GM23338 (cell line): Measurements from ENCODE around the gene LOXL1. TPM values are rescaled to one million over a fixed set of nuclear protein-coding genes. Genes with fewer than 3 reads are reported as not detected.

Experiments used
- ATAC-seq: fragments of 200-7000 bp; cut with Tn5 transposase; 3 replicates; pipeline ENCODE4 v1.9.1; 2020
- DNase-seq: peaks from one replicate; pipeline ENCODE4 v3.0.0-alpha.2; 2015; ENCODE audit warnings: low spot score
- H2AFZ ChIP-seq: fragments of 200-600 bp; sonication (generic); 2 replicates; pipeline ENCODE4 v1.8.0; 2016; ENCODE audit warnings: antibody characterized with exemption, mild to moderate bottlenecking, moderate library complexity
- H3F3A ChIP-seq: fragments of 200-600 bp; sonication (generic); replicated peaks from 2 replicates; pipeline ENCODE4 v1.8.0; 2017; ENCODE audit warnings: antibody characterized with exemption, mixed run types, low read depth
- H3K27ac ChIP-seq: fragments of 200-600 bp; sonication (generic); 2 replicates; pipeline ENCODE4 v1.6.1; 2016; ENCODE audit warnings: low read depth
- H3K27me3 ChIP-seq: fragments of 200-600 bp; sonication (generic); 2 replicates; pipeline ENCODE4 v1.8.0; 2016; ENCODE audit warnings: mild to moderate bottlenecking, mixed run types, moderate library complexity; ENCODE audit not compliant: insufficient read depth
- H3K36me3 ChIP-seq: fragments of 200-600 bp; sonication (generic); 2 replicates; pipeline ENCODE4 v1.8.0; 2016; ENCODE audit warnings: mild to moderate bottlenecking; ENCODE audit not compliant: insufficient read depth
- H3K4me1 ChIP-seq: fragments of 200-600 bp; sonication (generic); 2 replicates; pipeline ENCODE4 v1.8.0; 2016; ENCODE audit warnings: mild to moderate bottlenecking, moderate library complexity; ENCODE audit not compliant: insufficient read depth
- H3K4me2 ChIP-seq: fragments of 200-600 bp; sonication (generic); 2 replicates; pipeline ENCODE4 v1.7.1; 2017; ENCODE audit warnings: mixed run types
- H3K4me3 ChIP-seq: fragments of 200-600 bp; sonication (generic); 2 replicates; pipeline ENCODE4 v1.6.1; 2016; ENCODE audit warnings: mixed run types
- H3K79me2 ChIP-seq: fragments of 200-600 bp; sonication (generic); replicated peaks from 2 replicates; pipeline ENCODE4 v1.8.0; 2017; ENCODE audit warnings: mild to moderate bottlenecking; ENCODE audit not compliant: insufficient read depth
- H3K9me2 ChIP-seq: fragments of 200-600 bp; sonication (generic); 2 replicates; pipeline ENCODE4 v1.8.0; 2017; ENCODE audit not compliant: insufficient read depth
- H4K20me1 ChIP-seq: fragments of 200-600 bp; sonication (generic); replicated peaks from 2 replicates; pipeline ENCODE4 v1.8.0; 2017; ENCODE audit warnings: mild to moderate bottlenecking; ENCODE audit not compliant: insufficient read depth
- H3K27ac Mint-ChIP-seq: 2 replicates; pipeline ENCODE4 v1.8.0; 2020; ENCODE audit warnings: inconsistent platforms, mild to moderate bottlenecking, moderate library complexity, mixed read lengths
- H3K27me3 Mint-ChIP-seq: 3 replicates; pipeline ENCODE4 v1.8.0; 2022; ENCODE audit warnings: low read depth, mild to moderate bottlenecking, moderate library complexity, mixed read lengths, inconsistent platforms; ENCODE audit not compliant: insufficient read depth, poor library complexity
- H3K36me3 Mint-ChIP-seq: 3 replicates; pipeline ENCODE4 v1.8.0; 2021; ENCODE audit warnings: low read depth, mild to moderate bottlenecking, inconsistent platforms, moderate library complexity, mixed read lengths
- H3K4me1 Mint-ChIP-seq: 3 replicates; pipeline ENCODE4 v1.8.0; 2020; ENCODE audit warnings: mild to moderate bottlenecking, inconsistent platforms, mixed read lengths
- H3K4me3 Mint-ChIP-seq: 3 replicates; pipeline ENCODE4 v1.8.0; 2021; ENCODE audit warnings: moderate library complexity, mild to moderate bottlenecking, inconsistent platforms, mixed read lengths
- H3K9me3 Mint-ChIP-seq: 3 replicates; pipeline ENCODE4 v1.8.0; 2020; ENCODE audit warnings: moderate library complexity, mild to moderate bottlenecking, inconsistent platforms, mixed read lengths
- CREB1 ChIP-seq: fragments of 250-450 bp; sonication (Bioruptor Pico); IDR thresholded peaks from 2 replicates; pipeline ENCODE4 v1.5.0; 2020; ENCODE audit warnings: low read depth, mild to moderate bottlenecking, moderate library complexity
- EZH2 ChIP-seq: fragments of 200-600 bp; sonication (generic); IDR thresholded peaks from one replicate; pipeline ENCODE4 v1.8.0; 2017; ENCODE audit warnings: antibody characterized with exemption, mild to moderate bottlenecking, low read depth; ENCODE audit not compliant: unreplicated experiment
- EZH2phosphoT487 ChIP-seq: fragments of 200-600 bp; sonication (generic); IDR thresholded peaks from one replicate; pipeline ENCODE4 v1.8.1; 2018; ENCODE audit warnings: antibody characterized with exemption; ENCODE audit not compliant: unreplicated experiment
- JUNB ChIP-seq: IDR thresholded peaks from one replicate; pipeline ENCODE4 v1.6.1; 2016; ENCODE audit warnings: antibody characterized with exemption; ENCODE audit not compliant: unreplicated experiment
- NANOG ChIP-seq: IDR thresholded peaks from 2 replicates; pipeline ENCODE4 v1.6.1; 2016; ENCODE audit warnings: antibody characterized with exemption, borderline replicate concordance
- POLR2AphosphoS5 ChIP-seq: IDR thresholded peaks from 2 replicates; pipeline ENCODE4 v1.6.1; 2016; ENCODE audit warnings: antibody characterized with exemption, low read depth
- STAT1 ChIP-seq: IDR thresholded peaks from one replicate; pipeline ENCODE4 v1.6.1; 2016; ENCODE audit warnings: antibody characterized with exemption; ENCODE audit not compliant: unreplicated experiment
- ZNF114 ChIP-seq: fragments of 250-450 bp; sonication (Bioruptor Pico); IDR thresholded peaks from 2 replicates; pipeline ENCODE4 v1.5.0; 2020; ENCODE audit warnings: mild to moderate bottlenecking, moderate library complexity
- ZNF331 ChIP-seq: fragments of 250-450 bp; sonication (Bioruptor Pico); IDR thresholded peaks from 2 replicates; pipeline ENCODE4 v1.5.0; 2020; ENCODE audit warnings: low read depth, mild to moderate bottlenecking, moderate library complexity
- polyA plus RNA-seq: library from polyadenylated mRNA; unstranded; fragments of >200 nt; fragmentation: Nextera tagmentation; extraction: Ambion mirVana; gene quantifications from 2 replicates; pipeline ENCODE4 v1.2.1, GENCODE V29; 2016
- total RNA-seq: library from RNA; depleted of rRNA; stranded (reverse); fragments of >200 nt; shearing (Covaris generic); gene quantifications from 2 replicates; pipeline ENCODE4 v1.2.3, GENCODE V29; 2014
- TF ChIP-seq, protein P1 (sequence below): fragments of 250-450 bp; sonication (Bioruptor Pico); IDR thresholded peaks from 2 replicates; pipeline ENCODE4 v1.5.0; 2020; ENCODE audit warnings: mild to moderate bottlenecking, moderate library complexity
- TF ChIP-seq, protein P2 (sequence below), 2 experiments: fragments of 200-600 bp in 1 of 2; sonication (generic) in 1 of 2; conservative IDR thresholded peaks; 2 replicates each; pipeline versions ENCODE4 v1.5.1 to v1.6.1; 2016 to 2017; ENCODE audit warnings: antibody characterized with exemption in 2 of 2, low read depth in 2 of 2, mild to moderate bottlenecking in 2 of 2, moderate library complexity in 1 of 2
- TF ChIP-seq, protein P3 (sequence below): IDR thresholded peaks from one replicate; pipeline ENCODE4 v1.6.1; 2018; ENCODE audit warnings: antibody characterized with exemption; ENCODE audit not compliant: unreplicated experiment
- TF ChIP-seq, protein P4 (sequence below): IDR thresholded peaks from 2 replicates; pipeline ENCODE4 v1.6.1; 2016; ENCODE audit warnings: antibody characterized with exemption

The LOXL1 gene
- total and polyA plus RNA-seq, 2 experiments from 2014 or later, result 6.9 to 10.8 TPM

DNA sequence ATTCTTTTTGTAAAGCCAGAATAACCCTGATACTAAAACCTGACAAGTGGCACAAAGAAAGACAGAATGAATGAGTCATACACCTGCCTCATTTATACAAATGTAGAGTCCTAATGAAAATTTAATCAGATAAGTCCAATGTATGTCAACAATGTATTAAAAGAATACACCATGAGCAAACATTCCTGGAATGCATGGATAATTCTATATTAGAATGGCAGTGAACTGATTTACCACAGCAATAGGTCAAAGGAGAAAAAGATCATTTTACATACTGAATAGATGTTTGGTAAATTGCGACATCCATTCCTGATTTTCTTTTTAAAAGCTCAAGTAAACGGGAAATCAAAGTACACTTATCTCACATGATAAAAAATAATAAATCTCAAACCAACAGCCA is 11.2 kb upstream of the LOXL1 start:
- TF ChIP-seq CREB1 (CRISPR knock-in tag) (no peak), JUNB (no peak), STAT1 (no peak), EZH2 (no peak), ZNF331 (CRISPR knock-in tag) (no peak), EZH2phosphoT487 (no peak), ZNF114 (no peak), NANOG (no peak), POLR2AphosphoS5 (no peak)
- TF ChIP-seq, protein P1, sequence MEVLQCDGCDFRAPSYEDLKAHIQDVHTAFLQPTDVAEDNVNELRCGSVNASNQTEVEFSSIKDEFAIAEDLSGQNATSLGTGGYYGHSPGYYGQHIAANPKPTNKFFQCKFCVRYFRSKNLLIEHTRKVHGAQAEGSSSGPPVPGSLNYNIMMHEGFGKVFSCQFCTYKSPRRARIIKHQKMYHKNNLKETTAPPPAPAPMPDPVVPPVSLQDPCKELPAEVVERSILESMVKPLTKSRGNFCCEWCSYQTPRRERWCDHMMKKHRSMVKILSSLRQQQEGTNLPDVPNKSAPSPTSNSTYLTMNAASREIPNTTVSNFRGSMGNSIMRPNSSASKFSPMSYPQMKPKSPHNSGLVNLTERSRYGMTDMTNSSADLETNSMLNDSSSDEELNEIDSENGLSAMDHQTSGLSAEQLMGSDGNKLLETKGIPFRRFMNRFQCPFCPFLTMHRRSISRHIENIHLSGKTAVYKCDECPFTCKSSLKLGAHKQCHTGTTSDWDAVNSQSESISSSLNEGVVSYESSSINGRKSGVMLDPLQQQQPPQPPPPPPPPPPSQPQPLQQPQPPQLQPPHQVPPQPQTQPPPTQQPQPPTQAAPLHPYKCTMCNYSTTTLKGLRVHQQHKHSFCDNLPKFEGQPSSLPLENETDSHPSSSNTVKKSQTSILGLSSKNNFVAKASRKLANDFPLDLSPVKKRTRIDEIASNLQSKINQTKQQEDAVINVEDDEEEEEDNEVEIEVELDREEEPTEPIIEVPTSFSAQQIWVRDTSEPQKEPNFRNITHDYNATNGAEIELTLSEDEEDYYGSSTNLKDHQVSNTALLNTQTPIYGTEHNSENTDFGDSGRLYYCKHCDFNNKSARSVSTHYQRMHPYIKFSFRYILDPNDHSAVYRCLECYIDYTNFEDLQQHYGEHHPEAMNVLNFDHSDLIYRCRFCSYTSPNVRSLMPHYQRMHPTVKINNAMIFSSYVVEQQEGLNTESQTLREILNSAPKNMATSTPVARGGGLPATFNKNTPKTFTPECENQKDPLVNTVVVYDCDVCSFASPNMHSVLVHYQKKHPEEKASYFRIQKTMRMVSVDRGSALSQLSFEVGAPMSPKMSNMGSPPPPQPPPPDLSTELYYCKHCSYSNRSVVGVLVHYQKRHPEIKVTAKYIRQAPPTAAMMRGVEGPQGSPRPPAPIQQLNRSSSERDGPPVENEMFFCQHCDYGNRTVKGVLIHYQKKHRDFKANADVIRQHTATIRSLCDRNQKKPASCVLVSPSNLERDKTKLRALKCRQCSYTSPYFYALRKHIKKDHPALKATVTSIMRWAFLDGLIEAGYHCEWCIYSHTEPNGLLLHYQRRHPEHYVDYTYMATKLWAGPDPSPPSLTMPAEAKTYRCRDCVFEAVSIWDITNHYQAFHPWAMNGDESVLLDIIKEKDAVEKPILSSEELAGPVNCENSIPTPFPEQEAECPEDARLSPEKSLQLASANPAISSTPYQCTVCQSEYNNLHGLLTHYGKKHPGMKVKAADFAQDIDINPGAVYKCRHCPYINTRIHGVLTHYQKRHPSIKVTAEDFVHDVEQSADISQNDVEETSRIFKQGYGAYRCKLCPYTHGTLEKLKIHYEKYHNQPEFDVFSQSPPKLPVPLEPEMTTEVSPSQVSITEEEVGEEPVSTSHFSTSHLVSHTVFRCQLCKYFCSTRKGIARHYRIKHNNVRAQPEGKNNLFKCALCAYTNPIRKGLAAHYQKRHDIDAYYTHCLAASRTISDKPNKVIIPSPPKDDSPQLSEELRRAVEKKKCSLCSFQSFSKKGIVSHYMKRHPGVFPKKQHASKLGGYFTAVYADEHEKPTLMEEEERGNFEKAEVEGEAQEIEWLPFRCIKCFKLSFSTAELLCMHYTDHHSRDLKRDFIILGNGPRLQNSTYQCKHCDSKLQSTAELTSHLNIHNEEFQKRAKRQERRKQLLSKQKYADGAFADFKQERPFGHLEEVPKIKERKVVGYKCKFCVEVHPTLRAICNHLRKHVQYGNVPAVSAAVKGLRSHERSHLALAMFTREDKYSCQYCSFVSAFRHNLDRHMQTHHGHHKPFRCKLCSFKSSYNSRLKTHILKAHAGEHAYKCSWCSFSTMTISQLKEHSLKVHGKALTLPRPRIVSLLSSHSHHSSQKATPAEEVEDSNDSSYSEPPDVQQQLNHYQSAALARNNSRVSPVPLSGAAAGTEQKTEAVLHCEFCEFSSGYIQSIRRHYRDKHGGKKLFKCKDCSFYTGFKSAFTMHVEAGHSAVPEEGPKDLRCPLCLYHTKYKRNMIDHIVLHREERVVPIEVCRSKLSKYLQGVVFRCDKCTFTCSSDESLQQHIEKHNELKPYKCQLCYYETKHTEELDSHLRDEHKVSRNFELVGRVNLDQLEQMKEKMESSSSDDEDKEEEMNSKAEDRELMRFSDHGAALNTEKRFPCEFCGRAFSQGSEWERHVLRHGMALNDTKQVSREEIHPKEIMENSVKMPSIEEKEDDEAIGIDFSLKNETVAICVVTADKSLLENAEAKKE, result no peak
- TF ChIP-seq, protein P2, sequence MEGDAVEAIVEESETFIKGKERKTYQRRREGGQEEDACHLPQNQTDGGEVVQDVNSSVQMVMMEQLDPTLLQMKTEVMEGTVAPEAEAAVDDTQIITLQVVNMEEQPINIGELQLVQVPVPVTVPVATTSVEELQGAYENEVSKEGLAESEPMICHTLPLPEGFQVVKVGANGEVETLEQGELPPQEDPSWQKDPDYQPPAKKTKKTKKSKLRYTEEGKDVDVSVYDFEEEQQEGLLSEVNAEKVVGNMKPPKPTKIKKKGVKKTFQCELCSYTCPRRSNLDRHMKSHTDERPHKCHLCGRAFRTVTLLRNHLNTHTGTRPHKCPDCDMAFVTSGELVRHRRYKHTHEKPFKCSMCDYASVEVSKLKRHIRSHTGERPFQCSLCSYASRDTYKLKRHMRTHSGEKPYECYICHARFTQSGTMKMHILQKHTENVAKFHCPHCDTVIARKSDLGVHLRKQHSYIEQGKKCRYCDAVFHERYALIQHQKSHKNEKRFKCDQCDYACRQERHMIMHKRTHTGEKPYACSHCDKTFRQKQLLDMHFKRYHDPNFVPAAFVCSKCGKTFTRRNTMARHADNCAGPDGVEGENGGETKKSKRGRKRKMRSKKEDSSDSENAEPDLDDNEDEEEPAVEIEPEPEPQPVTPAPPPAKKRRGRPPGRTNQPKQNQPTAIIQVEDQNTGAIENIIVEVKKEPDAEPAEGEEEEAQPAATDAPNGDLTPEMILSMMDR (conservative IDR thresholded peaks at IDR 0.05; ENCODE audit: low read depth in 2 of 2), result no peak
- TF ChIP-seq, protein P3, sequence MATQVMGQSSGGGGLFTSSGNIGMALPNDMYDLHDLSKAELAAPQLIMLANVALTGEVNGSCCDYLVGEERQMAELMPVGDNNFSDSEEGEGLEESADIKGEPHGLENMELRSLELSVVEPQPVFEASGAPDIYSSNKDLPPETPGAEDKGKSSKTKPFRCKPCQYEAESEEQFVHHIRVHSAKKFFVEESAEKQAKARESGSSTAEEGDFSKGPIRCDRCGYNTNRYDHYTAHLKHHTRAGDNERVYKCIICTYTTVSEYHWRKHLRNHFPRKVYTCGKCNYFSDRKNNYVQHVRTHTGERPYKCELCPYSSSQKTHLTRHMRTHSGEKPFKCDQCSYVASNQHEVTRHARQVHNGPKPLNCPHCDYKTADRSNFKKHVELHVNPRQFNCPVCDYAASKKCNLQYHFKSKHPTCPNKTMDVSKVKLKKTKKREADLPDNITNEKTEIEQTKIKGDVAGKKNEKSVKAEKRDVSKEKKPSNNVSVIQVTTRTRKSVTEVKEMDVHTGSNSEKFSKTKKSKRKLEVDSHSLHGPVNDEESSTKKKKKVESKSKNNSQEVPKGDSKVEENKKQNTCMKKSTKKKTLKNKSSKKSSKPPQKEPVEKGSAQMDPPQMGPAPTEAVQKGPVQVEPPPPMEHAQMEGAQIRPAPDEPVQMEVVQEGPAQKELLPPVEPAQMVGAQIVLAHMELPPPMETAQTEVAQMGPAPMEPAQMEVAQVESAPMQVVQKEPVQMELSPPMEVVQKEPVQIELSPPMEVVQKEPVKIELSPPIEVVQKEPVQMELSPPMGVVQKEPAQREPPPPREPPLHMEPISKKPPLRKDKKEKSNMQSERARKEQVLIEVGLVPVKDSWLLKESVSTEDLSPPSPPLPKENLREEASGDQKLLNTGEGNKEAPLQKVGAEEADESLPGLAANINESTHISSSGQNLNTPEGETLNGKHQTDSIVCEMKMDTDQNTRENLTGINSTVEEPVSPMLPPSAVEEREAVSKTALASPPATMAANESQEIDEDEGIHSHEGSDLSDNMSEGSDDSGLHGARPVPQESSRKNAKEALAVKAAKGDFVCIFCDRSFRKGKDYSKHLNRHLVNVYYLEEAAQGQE, result no peak
- TF ChIP-seq, protein P4, sequence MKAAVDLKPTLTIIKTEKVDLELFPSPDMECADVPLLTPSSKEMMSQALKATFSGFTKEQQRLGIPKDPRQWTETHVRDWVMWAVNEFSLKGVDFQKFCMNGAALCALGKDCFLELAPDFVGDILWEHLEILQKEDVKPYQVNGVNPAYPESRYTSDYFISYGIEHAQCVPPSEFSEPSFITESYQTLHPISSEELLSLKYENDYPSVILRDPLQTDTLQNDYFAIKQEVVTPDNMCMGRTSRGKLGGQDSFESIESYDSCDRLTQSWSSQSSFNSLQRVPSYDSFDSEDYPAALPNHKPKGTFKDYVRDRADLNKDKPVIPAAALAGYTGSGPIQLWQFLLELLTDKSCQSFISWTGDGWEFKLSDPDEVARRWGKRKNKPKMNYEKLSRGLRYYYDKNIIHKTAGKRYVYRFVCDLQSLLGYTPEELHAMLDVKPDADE, result no peak
- Histone ChIP-seq H3K4me1 (peaks cover 4% of the 10 kb centered on the region; the same call in 1 of the 2 replicates), H3K27ac (no peak overlapping the region), H3K36me3 (no peaks in the 10 kb centered on the region; the same call in 1 of the 2 replicates), H3K27me3 (no peaks in the 10 kb centered on the region), H3K79me2 (no peaks in the 10 kb centered on the region), H3F3A (no peaks in the 10 kb centered on the region), H3K4me2 (no peak overlapping the region), H3K4me3 (no peak overlapping the region), H2AFZ (no peak overlapping the region), H4K20me1 (no peaks in the 10 kb centered on the region), H3K9me2 (no peaks in the 10 kb centered on the region)
- Mint-ChIP-seq H3K9me3 (peaks cover 12% of the 10 kb centered on the region; the same call in 2 of the 3 replicates), H3K36me3 (peaks cover 29% of the 10 kb centered on the region), H3K4me1 (peaks cover 14% of the 10 kb centered on the region), H3K27ac (no peak overlapping the region), H3K4me3 (no peak overlapping the region), H3K27me3 (peaks cover 5% of the 10 kb centered on the region)
- ATAC-seq (no peak), DNase-seq (no peak)
